GM19099 (cell line): ENCODE results near the gene CFAP97D2.
A peak's percentile ranks its signal among the peaks of the same experiment; 100 is the strongest.

Experiments used
- POLR2A ChIP-seq: IDR thresholded peaks from 3 replicates; pipeline ENCODE4 v1.6.1; 2011; ENCODE audit warnings: low read depth; ENCODE audit not compliant: insufficient read length; ENCODE audit errors: extremely low read depth

CFAP97D2 gene

DNA sequence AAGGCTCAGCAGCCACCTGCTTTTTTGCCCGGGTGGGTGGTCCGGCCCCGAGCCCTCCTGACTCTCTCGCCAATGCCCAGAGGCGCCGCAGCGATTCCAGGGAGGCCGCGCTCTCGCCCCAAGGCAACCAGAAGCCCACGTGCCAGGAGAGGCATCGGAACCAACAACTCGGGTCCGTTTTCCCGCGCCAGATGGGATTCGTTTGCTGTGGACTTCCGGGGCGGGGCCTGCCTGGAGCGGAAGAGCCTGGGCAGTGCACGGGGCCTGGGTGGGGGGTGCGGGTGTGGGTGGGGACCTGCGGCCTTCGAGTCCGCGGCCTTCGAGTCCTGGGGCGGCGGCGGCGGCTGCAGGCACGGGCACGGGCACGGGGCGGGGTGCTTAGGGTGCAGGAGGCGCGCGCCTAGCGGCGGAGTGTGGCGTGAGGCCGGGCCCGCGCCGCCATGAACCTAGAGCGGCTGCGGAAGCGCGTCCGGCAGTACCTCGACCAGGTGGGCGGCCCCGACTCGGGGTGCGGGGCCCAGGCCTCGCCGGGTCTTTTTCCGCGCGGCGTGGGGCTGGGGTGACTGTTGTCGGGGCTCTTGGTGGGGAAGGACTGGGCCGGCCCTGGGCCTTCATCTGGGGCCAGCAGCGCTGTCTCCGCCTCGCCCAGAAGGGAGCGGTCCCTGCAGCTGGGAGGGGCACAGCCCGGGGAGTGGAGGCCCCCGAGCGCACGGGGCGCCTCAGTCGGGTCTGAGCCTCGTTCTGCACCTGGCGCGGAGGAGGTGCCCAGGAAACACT is 55.8 kb downstream of the CFAP97D2 start, which contains the start of gene CDC16:
TSS of gene CDC16 (plus strand) at position 253 of the 777 bp plus-strand sequence. CDS start at position 441, 188 bp downstream.
- peak; percentile 65 for TF ChIP-seq POLR2A

- TF ChIP-seq POLR2A = no peak
Measured at GRCh38 chr13:114235697-114236096, 56.6 kb downstream of the CFAP97D2 start.

DNA sequence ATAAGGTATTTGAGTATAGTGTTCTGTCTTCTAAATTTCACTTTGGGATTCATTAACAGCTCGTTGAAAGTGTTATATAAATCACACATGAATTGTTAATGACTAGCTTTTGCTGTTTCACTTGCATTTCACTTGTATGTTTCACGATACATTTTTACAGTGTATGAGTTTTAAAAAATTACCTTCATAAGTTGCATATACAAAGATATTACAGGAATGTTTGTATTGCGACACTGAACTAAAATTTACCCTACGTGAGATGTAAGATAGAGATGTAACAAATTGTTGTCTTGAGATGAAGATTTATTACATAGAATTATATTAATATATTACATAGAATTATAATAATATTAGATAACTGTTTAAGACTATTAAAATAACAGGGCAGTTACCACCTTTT is 57.2 kb downstream of the CFAP97D2 start:
- TF ChIP-seq POLR2A = no peak

GRCh38 chr13:114237415-114238112 is 58.5 kb downstream of the CFAP97D2 start:
- TF ChIP-seq POLR2A = no peak

- TF ChIP-seq POLR2A = no peak
Measured at GRCh38 chr13:114241918-114242317, 62.9 kb downstream of the CFAP97D2 start.

DNA sequence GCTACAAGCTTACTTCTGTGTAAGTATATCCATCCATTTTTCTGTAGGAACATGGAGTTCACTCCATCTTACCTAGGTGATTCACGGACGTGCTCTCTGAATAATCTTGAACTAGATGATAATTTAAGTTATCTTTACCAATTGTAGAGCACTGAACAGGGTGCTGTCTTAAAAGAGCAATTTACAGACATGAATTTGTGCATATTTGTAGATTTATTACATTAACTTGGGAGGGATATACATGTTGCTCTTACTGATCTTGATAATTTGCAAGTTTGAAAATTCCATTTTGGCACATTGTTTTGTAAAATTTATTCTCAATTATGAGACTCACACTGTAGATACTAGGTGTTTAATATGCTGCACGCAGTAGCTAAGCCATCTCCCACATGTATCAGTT is 64.9 kb downstream of the CFAP97D2 start:
- no peak for TF ChIP-seq POLR2A

- TF ChIP-seq POLR2A = no peak
Measured at GRCh38 chr13:114244637-114245036, 65.6 kb downstream of the CFAP97D2 start.

- TF ChIP-seq POLR2A = no peak
Measured at GRCh38 chr13:114248011-114248410, 69.0 kb downstream of the CFAP97D2 start.

DNA sequence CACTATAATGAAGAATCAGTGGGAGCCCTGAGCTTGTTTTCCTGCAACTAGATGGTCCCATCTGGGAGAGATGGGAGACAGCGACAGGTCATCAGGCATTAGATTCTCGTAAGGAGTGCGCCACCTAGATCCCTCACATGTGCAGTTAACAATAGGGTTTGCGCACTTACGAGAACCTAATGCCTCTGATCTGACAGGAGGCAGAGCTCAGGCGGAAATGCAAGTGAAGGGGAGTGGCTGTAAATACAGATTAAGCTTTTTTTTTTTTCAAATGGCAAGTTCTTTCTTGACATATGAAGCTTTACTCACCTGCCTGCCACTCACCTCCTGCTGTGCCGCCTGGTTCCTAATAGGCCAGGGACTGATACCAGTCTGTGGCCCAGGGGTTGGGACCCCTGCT is 70.0 kb downstream of the CFAP97D2 start:
- no peak for TF ChIP-seq POLR2A

GRCh38 chr13:114256547-114256946 is 77.5 kb downstream of the CFAP97D2 start:
- no peak for TF ChIP-seq POLR2A

DNA sequence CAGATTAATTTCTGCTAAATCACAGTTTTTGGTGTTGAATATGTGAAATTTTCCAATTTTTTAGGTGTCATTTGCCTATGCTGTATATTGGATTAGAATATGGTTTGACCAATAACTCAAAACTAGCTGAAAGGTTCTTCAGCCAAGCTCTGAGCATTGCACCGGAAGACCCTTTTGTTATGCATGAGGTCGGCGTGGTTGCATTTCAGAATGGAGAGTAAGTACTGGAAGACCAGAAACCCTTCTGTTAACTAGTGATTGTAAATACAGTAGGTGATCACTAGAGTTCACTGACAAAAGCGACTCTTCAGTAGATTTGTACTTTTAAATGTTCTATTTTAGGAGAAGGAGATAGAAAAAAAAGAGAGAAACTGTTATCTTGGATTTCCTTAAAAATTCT is 78.0 kb downstream of the CFAP97D2 start:
- no peak for TF ChIP-seq POLR2A

GRCh38 chr13:114258589-114258988 is 79.5 kb downstream of the CFAP97D2 start:
- TF ChIP-seq POLR2A = no peak

GRCh38 chr13:114259374-114259773 is 80.3 kb downstream of the CFAP97D2 start:
- no peak for TF ChIP-seq POLR2A

DNA sequence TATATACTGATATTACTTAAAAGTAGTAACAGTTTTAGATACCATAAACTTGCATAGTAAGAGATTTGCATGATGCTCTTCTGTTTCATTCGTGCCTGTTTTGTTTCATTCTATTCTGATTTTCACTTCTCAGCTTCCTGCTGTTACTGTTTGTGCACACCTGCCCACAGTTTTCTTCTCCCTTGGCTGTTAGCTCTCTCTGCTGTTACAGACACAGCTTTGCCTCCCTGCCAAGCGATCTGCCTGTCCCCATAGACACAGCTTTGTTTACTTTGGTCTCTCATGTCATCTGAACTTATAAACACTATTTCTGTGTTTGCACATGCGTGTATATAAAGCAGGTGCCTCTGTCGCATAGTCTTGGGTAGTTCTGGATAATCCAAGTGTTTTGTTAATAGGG is 80.9 kb downstream of the CFAP97D2 start:
- no peak for TF ChIP-seq POLR2A

DNA sequence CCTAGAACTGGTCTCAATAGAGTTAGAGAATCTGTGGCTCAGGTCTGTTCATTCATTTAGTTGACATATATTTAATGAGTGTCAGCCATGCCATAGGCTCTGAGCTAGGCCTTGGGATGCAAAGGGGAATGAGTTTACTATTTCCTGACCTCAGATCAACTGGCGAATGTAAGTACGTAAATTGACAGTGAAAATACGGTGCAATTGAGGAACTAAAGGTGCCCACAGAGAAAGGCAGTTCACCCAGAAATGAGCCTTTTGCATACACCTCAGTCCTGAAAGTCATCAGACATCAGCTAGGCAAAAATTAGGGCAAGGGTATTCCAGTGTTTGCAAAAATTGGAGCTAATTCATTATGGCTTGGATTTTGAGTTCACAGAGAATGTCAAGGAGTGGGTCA is 81.8 kb downstream of the CFAP97D2 start:
- no peak for TF ChIP-seq POLR2A

- no peak for TF ChIP-seq POLR2A
Measured at GRCh38 chr13:114261328-114261965, 82.4 kb downstream of the CFAP97D2 start.
